ENCODE data around the gene WWP2. TPM values are rescaled to one million over a fixed set of nuclear protein-coding genes. Genes with fewer than 3 reads are reported as not detected.
"Not testable (repeated sequence)": the region's sequence is repeated elsewhere in the genome, so short reads cannot be mapped to it uniquely, and the experiment has no call there.

The WWP2 gene
- total RNA-seq, 1 experiment from 2014 or later = 40.2 TPM

- H3K36me3 Mint-ChIP-seq (ENCODE audit: insufficient read depth in 1 of 3, low read depth in 3 of 3); H3K23me2 ChIP-seq (ENCODE audit: insufficient read length, low read depth, low read length, poor library complexity, severe bottlenecking); H3K18ac ChIP-seq (ENCODE audit: insufficient read length, low read depth, low read length); H2BK5ac ChIP-seq (ENCODE audit: insufficient read length, low read length); H3K4me2 ChIP-seq (ENCODE audit: insufficient read depth, insufficient read length, low read length); H3K9me3 Mint-ChIP-seq; H3K27me3 ChIP-seq (ENCODE audit: insufficient read depth, low read length); H3K56ac ChIP-seq (ENCODE audit: insufficient read length, low read depth, low read length); H3K27me3 Mint-ChIP-seq (ENCODE audit: low read depth); H3K27ac Mint-ChIP-seq; H3K4ac ChIP-seq (ENCODE audit: low read depth, low read length); H3T11ph ChIP-seq (ENCODE audit: low read length); H3K9ac ChIP-seq (ENCODE audit: extremely low read depth, insufficient read length, low read length); H3K4me1 ChIP-seq (ENCODE audit: insufficient read depth, low read length); H2AFZ ChIP-seq (ENCODE audit: low read length); H2AK5ac ChIP-seq (ENCODE audit: insufficient read length, low read length); H3K23ac ChIP-seq (ENCODE audit: insufficient read length, low read depth, low read length); H3K4me1 Mint-ChIP-seq; H4K91ac ChIP-seq (ENCODE audit: insufficient read length, low read depth, low read length); H3K79me2 ChIP-seq (ENCODE audit: insufficient read depth, low read length); H2BK15ac ChIP-seq (ENCODE audit: low read depth, low read length); DNase-seq; H4K20me1 ChIP-seq (ENCODE audit: control insufficient read depth, insufficient read depth, insufficient read length); H2BK12ac ChIP-seq (ENCODE audit: insufficient read length, low read depth, low read length); H2BK20ac ChIP-seq (ENCODE audit: low read depth, low read length, poor library complexity, severe bottlenecking); H3K4me3 Mint-ChIP-seq; H3K27ac ChIP-seq (ENCODE audit: insufficient read length, low read depth, low read length); H4K5ac ChIP-seq (ENCODE audit: insufficient read length, low read depth, low read length); H3K79me1 ChIP-seq (ENCODE audit: insufficient read depth, low read depth, low read length, poor library complexity, severe bottlenecking); H4K8ac ChIP-seq (replicated peaks; ENCODE audit: insufficient read length, low read depth, low read length); H2BK120ac ChIP-seq (ENCODE audit: low read depth, low read length, poor library complexity, severe bottlenecking); H3K9me3 ChIP-seq (ENCODE audit: control insufficient read depth, low read depth, low read length); H3K14ac ChIP-seq (ENCODE audit: insufficient read depth, low read length): not testable (repeated sequence)
- WGBS (ENCODE audit: extremely low coverage, insufficient read length, low lambda C conversion rate) = no CpG with 5 or more reads among the region's 14 CpGs
These were observed 189.5 kb downstream of the WWP2 start for GRCh38 chr16:69951672-69952031.

- not testable (repeated sequence) for H3K4me3 Mint-ChIP-seq
These were observed 190.0 kb downstream of the WWP2 start for GRCh38 chr16:69952116-69952515.

More at GRCh38 chr16:69952116-69952515, 190.0 kb downstream of the WWP2 start:
- H4K5ac ChIP-seq (ENCODE audit: insufficient read length, low read depth, low read length); H2BK20ac ChIP-seq (ENCODE audit: low read depth, low read length, poor library complexity, severe bottlenecking); DNase-seq; H3K79me2 ChIP-seq (ENCODE audit: insufficient read depth, low read length); H3K27ac Mint-ChIP-seq; H3K9me3 Mint-ChIP-seq; H2BK15ac ChIP-seq (ENCODE audit: low read depth, low read length); H3T11ph ChIP-seq (ENCODE audit: low read length); H3K27ac ChIP-seq (ENCODE audit: insufficient read length, low read depth, low read length); H2AFZ ChIP-seq (ENCODE audit: low read length); H3K36me3 Mint-ChIP-seq (ENCODE audit: insufficient read depth in 1 of 3, low read depth in 3 of 3); H2BK120ac ChIP-seq (ENCODE audit: low read depth, low read length, poor library complexity, severe bottlenecking); H3K79me1 ChIP-seq (ENCODE audit: insufficient read depth, low read depth, low read length, poor library complexity, severe bottlenecking); H3K4ac ChIP-seq (ENCODE audit: low read depth, low read length); H2BK12ac ChIP-seq (ENCODE audit: insufficient read length, low read depth, low read length); H3K4me1 Mint-ChIP-seq; H2AK5ac ChIP-seq (ENCODE audit: insufficient read length, low read length); H3K9me3 ChIP-seq (ENCODE audit: control insufficient read depth, low read depth, low read length); H3K4me1 ChIP-seq (ENCODE audit: insufficient read depth, low read length); H3K27me3 Mint-ChIP-seq (ENCODE audit: low read depth); H3K18ac ChIP-seq (ENCODE audit: insufficient read length, low read depth, low read length); H4K91ac ChIP-seq (ENCODE audit: insufficient read length, low read depth, low read length); H3K56ac ChIP-seq (ENCODE audit: insufficient read length, low read depth, low read length); H3K27me3 ChIP-seq (ENCODE audit: insufficient read depth, low read length); H3K23me2 ChIP-seq (ENCODE audit: insufficient read length, low read depth, low read length, poor library complexity, severe bottlenecking); H4K8ac ChIP-seq (replicated peaks; ENCODE audit: insufficient read length, low read depth, low read length); H4K20me1 ChIP-seq (ENCODE audit: control insufficient read depth, insufficient read depth, insufficient read length); H3K4me2 ChIP-seq (ENCODE audit: insufficient read depth, insufficient read length, low read length); H2BK5ac ChIP-seq (ENCODE audit: insufficient read length, low read length); H3K9ac ChIP-seq (ENCODE audit: extremely low read depth, insufficient read length, low read length); H3K23ac ChIP-seq (ENCODE audit: insufficient read length, low read depth, low read length); H3K14ac ChIP-seq (ENCODE audit: insufficient read depth, low read length): not testable (repeated sequence)
- WGBS (ENCODE audit: extremely low coverage, insufficient read length, low lambda C conversion rate) = no CpG with 5 or more reads among the region's 15 CpGs

Data from H9 (cell line).